T-helper 1 cell (primary cell): ENCODE data around the gene INSM2.

Source experiments
- DNase-seq, 5 donors: peaks; one replicate each; pipeline ENCODE4 v3.0.0-alpha.2; 2012 to 2020
- total RNA-seq, 4 donors: gene quantifications; one replicate each; lab custom pipeline; 2026; lab: John Stamatoyannopoulos, UW

Gene INSM2, protein sequence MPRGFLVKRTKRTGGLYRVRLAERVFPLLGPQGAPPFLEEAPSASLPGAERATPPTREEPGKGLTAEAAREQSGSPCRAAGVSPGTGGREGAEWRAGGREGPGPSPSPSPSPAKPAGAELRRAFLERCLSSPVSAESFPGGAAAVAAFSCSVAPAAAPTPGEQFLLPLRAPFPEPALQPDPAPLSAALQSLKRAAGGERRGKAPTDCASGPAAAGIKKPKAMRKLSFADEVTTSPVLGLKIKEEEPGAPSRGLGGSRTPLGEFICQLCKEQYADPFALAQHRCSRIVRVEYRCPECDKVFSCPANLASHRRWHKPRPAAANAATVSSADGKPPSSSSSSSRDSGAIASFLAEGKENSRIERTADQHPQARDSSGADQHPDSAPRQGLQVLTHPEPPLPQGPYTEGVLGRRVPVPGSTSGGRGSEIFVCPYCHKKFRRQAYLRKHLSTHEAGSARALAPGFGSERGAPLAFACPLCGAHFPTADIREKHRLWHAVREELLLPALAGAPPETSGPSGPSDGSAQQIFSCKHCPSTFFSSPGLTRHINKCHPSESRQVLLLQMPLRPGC
- 0 to 0.15 (median 0.06) reads per million in 4 donors for total RNA-seq

DNA sequence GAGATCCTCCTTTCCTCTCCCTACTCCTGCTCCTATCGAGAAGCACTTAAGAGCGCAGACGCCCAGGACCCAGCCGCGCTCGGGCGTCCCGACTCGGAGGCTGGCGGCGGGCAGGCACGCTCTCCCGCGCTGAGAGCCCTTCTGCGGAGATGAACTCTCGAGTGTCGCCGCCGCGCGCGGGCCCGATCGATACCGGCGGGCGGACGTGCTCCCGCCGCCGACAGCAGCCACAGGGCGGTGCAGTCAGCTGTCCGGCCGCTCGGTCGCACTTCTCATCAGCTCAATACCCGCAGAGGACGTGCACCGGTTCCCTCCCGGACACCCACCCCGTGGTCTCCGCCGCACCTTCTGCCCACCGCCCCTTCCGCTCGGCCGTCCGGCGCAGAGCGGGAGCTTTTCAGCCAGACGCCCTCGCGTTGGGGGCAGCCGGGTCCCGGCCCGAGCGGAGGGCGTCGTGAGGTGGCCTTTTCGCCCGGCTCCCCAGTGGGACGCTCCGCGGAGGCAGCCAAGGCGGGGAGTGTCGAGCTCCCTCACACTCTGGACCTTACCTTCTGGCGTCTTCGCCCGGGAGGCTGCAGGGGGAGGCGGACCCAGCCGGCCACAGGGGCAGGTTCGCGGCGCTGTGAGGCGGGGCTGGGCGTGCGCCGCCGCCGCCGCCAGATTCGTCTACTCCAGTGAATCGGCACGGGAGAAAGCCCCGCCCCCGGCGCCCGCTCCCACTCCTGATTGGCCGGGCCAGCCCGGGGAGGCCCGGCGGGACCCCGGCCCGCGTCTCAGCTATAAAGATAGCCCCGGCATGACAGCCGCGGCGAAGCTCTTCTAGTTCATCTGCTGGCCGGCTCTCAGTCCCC lies at the start of gene INSM2:
INSM2 (plus strand) TSS at position 808 of the 851 bp plus-strand sequence. CDS start 89 bp downstream, outside the sequence.
- peak in 3 of 5 donors; percentile 19 to 47 (median 23) for DNase-seq

DNA sequence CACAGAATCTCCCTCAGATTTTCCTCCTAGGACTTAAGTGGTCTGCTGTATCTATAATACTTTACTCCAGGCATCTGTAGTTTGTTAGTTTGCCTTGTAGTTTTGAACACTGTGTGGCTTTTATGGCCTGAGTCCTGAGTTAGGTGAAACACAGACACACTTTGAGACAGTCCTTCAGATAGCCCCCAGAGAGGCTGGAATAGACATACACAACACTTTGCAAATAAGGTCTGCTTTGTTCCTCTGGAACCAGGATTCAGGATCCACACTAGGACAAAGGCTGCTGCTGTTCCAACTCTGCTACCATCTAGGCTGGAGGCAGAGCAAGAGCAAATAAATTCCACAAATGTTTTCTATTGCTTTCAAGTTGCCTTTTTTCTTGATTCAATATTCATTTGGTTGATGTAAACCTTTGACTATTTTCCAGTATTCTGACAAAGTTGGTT lies 41.4 kb upstream of the INSM2 start:
- no peak for DNase-seq

DNA sequence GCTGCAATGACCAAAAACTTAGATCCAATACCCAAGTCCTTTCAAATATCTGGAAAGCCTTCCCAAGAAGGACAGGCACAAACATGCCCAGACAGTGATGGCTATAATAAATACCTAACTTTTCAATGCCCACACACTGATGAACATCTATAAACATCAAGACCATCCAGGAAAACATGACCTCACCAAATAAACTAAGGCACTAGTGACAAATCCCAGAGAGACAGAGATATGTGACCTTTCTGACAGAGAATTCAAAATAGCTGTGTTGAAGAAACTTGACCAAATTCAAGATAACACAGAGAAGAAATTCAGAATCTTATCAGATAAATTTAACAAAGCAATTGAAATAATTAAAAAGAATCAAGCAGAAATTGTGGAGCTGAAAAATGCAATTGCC lies 38.7 kb upstream of the INSM2 start:
- DNase-seq: no peak

DNA sequence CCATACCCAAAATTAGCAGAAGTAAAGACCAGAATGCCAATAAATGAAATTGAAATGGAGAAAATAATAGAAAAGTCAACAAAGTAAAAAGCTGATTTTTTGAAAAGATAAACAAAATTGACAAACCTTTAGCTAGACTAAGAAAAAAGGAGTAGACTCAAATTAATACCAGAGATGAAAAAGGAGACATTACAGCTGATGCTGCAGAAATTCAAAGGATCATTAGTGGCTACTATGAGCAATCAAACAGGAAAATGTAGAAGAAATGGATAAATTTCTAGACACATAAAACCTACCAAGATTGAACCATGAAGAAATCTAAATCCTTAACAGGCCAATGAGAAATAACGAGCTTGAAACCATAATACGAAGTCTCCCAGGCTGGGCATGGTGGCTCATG lies 34.8 kb upstream of the INSM2 start:
- DNase-seq: no peak

DNA sequence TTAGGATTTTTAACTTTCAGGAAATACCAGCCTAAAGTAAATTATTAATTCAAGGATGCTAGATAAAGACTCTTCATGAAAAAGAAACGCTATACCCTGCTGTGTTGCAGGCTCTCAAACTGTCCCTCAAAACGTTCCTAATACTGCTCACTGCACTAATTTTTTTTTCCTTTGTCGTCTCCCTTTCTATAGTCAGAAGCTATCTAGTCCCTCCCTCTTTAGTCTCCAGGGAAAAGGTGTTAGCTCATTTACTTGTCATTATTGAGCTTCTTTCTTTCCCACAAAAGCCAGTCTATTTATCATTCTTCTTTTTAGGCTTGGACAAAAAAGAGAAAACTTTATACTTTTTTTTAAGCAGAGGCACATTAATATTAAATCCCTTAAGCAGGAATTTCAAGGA lies 30.3 kb upstream of the INSM2 start:
- DNase-seq: no peak

DNA sequence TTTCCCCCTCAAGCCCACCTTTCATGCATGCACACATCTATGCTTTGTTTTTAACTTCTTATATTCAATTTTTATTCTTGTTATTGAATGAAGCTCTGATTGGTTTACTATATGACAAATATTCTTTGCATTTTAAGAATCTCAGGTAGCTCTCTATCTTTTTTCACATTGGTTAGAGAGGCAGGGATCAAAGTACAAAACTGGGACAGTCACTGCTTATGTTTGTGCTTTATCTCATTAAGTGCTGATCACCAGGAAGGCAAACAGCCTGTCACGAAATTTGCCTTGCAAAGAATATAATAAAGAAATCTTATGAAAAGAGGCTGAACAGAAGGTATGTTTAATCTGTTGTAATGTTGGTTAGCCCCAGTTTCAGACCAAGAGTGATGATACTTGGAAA lies 29.7 kb upstream of the INSM2 start:
- DNase-seq: no peak

DNA sequence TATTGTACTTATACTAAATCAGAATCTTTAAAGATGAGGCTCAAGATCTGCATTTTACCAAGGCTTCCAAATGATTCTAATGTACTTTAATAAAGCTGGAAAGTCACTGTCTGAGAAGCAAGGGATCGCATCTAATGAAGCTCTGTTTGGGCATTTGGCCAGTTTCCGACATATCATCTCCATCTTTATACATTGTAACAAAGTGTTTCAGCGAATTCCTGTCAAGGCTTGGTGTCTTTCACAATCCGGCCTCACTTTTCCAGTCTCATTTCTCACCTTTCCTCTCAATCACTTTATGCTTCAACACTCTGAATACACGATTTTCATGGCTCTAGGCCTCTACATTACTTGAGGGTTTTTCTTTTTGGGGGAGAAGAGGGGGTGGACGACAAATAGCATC lies 27.5 kb upstream of the INSM2 start:
- no peak for DNase-seq

DNA sequence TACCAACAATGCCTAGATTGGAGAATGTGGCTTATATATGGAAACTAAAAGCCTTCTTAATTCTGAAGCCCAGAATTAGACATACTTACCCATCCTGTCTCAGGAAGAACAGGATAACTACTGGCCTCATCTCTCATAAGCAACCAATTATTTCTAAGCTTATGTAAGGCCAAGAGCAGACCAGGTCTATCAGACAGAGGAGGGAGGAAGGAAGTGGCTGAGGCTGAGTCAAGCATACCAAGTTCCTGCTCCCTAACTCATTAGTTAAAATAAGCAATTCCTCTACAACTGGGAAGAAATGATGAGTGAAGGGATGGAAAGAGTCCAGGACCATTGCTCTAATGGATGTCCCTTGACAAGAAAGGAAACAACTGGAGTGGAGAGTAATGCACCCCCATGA lies 27.0 kb upstream of the INSM2 start:
- DNase-seq: no peak

DNA sequence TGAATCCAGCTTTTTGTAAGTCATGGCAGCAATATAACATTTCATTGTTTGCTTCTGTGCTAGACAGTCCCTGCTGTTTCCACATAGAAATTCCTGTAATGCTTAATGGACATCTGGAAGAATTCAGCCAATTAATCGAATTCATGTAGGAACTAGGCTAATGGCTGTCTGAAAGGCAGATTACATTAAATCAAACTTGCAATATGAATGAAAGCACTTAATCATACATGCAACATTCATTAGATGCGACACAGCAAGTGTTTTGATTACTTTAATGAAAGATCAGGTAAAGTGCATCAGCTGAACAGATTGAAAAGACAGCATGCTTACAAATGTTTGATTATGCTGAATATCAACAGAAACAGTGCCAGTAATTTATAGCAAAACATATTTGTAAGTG lies 24.1 kb upstream of the INSM2 start:
- no peak for DNase-seq

DNA sequence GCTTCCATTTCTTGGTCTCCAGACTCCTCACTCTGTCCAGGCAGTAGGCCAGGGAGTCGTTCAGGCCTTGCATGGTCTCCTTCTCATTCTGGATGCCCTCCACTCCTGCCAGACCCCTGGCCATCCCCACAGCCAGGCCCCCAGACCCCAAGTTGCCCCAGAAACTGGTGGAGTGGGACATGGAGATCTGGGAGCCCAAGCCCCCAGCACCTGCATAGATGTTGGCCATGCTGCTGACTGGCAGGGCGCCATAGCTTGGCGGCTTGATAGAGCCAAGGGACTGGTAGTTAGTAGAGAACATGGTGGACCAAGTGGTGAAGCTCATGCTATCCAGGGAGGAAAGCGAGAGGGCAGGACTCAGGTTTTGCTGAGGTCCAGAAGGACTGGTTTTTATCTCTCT lies 21.2 kb upstream of the INSM2 start:
- DNase-seq: no peak

DNA sequence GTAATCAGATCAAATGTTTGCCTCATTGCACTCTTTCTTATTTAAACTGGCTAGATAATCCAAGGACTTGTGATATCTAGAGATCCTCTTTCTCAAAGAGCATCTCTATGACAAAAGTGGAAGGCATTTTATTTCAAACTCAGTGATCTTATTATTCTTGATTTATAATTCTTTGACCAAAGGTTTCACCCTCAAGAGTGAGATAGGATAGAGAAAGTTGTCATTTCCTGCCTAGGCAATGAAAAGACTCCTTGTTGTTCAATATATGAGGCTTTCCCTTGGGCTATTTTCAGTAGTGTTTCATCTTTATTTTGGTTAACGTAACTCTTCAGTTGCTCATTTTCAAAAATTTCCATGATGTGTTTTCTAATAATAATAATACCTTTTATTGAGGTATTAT lies 18.0 kb upstream of the INSM2 start:
- no peak for DNase-seq

DNA sequence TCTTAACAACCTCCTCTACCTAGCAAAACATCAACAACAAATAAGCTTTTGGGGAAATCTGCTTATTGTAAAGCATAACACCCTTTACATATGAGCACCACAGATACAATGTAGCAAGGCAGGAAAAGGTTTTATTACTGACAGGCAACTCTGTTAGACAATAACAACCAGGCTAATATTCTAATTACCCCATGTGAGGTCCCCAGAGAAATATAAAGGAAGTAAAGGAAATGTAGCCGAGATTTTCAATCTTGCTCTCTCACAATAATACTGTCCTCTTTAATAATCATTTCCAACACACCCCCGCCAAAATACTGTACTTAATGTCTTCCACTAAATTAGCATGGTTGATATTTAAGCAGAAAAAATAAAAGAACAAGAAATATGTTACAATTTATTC lies 14.0 kb upstream of the INSM2 start:
- DNase-seq: no peak

DNA sequence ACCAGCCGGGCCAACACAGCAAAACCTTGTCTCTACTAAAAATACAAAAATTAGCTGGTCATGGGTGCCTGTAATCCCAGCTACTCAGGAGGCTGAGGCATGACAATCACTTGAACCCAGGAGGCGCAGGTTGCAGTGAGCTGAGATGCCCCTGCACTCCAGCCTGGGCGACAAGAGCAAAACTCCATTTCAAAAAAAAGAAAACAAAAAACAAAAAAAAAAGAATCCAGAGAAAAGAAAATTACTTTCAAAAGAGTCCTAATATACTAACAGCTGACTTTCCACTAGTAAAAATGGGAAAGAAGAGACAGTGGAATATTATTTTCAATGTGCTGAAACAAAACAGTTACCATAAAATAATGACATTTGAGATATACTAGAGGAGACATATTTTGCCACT lies 8.3 kb upstream of the INSM2 start:
- DNase-seq: no peak

DNA sequence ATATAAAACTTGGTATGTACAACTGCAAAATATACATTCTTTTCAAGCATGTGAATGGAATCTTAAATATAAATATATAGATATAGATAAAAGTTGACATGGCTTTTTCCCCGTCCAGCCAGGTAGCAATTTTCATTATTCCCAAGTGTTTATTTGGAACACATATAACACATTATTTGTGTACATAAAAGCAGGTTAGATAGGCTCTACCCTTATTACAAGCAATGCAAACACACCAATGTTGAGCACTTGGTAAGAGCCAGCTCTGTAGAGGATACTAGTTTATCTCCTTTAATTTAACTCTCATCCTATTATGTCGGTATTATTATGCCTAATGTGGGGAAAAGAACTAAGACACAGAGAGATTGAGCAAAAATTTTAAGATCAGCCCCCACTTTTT lies 7.0 kb upstream of the INSM2 start:
- no peak for DNase-seq

DNA sequence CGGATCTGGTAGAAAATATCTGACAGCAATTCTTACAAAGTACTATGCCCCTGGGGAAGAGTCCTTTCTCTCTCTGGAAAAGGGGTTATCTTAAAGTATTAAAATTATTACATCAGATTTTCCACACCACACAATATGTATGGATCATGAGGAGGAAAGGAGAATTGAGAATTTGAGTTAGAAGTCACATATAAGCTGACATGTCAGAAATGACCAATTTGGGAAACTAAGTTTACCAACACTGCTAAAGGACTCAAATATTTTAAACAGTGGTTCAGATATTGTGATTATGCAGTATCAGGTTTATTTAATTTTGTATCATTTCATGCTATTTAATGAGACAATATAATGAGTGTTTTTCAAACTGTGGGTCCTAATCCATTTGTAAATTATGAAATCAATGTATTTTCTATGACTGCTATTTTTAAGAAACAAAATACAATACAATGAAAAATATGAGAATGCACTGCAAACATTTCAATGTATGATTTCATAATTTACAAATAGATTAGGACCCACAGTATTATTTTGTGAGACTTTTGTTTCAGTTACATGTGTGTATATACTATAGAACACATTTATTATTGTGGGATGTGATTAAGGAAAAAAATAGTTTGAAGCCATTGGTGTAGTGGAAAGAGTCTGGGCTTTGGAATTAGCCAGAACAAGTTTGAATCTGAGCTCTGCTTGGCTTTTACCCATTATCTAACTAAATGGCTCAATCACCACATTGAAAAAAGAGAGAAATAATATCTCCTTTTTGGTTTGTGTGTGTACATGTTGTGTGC lies 1.8 kb upstream of the INSM2 start:
- no peak for DNase-seq

DNA sequence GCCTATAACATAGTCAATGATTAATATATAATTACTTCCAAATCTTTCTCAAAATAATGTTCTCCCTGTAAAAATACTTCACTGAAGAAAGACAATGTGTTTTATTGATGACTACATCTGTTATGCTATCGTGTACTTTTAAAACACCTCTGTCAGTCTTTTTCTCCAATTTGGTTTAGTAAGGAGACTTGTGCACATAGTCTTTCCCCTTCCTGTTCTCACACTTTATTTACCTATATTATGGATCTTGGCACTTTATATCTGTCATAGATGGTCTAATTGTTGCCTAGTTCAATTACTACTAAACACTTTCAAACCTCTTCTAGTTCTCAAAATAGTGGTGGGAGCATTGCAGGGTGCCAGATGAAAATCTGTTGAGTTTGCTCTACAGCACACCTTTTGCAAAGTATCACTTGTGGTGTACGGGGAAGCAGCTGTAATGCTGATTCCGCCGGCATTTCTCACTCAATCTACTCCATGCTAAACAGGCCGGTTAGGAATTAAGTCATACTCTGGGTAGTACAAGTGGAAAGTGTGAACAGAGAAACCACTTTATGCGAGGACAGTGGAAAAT lies 1.1 kb upstream of the INSM2 start:
- DNase-seq: peak in 1 of 5 donors; percentile 2

DNA sequence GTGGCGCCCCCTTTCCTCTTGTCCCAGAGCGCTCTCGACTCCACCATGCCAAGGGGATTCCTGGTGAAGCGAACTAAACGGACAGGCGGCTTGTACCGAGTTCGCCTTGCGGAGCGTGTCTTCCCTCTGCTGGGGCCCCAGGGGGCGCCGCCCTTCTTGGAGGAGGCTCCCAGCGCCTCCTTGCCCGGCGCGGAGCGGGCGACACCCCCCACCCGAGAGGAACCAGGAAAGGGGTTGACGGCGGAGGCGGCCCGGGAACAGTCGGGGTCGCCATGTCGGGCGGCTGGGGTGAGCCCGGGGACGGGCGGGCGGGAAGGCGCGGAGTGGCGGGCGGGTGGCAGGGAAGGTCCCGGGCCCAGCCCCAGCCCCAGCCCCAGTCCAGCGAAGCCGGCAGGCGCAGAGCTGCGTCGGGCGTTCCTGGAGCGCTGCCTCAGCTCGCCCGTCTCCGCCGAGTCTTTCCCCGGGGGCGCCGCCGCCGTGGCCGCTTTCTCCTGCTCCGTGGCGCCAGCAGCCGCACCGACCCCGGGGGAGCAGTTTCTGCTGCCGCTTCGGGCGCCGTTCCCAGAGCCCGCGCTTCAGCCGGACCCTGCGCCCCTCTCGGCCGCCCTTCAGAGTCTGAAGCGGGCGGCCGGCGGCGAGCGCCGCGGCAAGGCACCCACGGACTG lies 376 bp downstream of the INSM2 start:
- peak in 1 of 5 donors; percentile 5 for DNase-seq

DNA sequence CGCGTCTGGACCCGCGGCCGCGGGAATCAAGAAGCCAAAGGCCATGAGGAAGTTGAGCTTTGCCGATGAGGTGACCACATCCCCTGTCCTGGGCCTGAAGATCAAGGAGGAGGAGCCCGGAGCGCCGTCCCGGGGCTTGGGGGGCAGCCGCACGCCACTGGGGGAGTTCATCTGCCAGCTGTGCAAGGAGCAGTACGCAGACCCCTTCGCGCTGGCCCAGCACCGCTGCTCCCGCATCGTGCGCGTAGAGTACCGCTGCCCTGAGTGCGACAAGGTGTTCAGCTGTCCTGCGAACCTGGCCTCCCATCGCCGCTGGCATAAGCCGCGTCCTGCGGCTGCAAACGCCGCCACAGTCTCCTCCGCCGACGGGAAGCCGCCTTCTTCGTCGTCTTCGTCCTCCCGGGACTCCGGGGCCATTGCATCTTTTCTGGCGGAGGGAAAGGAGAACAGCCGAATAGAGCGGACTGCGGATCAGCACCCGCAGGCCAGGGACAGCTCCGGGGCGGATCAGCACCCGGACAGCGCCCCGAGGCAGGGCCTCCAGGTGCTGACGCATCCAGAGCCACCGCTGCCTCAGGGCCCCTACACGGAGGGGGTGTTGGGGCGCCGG lies 1.0 kb downstream of the INSM2 start:
- DNase-seq: peak in 4 of 5 donors; percentile 36 to 59 (median 44)

DNA sequence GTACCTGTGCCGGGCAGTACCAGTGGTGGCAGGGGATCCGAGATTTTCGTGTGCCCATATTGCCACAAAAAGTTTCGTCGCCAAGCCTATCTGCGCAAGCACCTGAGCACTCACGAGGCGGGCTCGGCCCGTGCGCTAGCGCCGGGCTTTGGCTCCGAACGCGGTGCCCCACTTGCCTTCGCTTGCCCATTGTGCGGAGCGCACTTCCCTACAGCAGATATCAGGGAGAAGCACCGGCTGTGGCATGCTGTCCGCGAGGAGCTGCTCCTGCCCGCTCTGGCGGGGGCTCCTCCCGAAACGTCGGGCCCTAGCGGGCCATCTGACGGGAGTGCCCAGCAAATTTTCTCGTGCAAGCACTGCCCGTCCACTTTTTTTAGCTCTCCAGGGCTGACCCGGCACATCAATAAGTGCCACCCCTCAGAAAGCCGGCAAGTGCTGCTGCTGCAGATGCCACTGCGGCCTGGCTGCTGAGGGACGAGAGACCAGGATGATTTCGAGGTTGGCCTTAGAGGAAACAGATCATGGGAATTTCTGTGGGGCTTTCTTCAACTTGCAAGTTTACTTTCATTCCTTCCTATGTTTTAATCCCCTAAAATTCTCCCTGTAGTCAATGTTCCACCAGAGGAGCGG lies 1.6 kb downstream of the INSM2 start:
- no peak for DNase-seq

DNA sequence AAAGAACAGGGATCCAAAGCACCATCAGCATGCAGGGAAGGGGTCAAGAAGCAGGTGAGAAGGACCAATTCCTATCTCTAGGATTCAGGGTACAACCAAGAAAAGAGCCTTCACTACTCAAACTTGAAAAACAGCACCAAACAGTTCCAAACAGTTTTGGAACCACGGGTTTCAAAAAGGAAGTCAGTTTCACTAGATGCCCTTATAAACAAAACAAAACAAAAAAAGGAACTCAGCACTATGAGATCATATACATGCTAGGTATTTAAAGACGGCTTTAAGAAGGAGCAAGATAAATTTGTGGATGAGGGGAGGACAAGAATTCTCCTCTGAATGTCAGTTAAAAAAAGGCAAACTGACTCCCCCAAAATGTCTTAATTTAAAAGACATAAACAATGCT lies 6.0 kb downstream of the INSM2 start:
- peak in 1 of 5 donors; percentile 4 for DNase-seq

DNA sequence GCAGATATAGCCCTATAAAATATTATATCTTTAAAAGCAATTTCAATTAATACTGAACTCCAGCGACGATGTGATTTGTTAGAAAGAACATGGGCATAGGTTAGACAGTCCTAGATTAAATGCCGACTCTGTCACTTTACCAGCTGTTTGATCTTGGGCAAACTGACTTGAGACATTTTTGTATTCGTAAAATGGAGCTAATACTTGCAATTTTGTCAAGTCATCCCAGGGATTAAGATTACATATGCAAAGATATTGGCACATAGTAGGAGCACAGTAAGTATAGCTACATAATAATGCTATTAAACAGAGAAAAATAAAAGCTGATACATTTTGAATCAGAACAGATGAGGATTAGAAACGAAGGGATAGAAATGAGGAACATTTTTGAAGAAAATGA lies 9.0 kb downstream of the INSM2 start:
- no peak for DNase-seq
